Parietal lobe (tissue), 1 donor: Measurements from ENCODE around the gene BCDIN3D. TPM values are rescaled to one million over a fixed set of nuclear protein-coding genes. Genes with fewer than 3 reads are reported as not detected.

Source experiments
- total RNA-seq: library from RNA; depleted of rRNA; stranded (reverse); fragments of >200 nt; gene quantifications from one replicate; pipeline ENCODE4 v1.2.3, GENCODE V29; 2014

BCDIN3D gene
- 7.2 TPM for total RNA-seq

GRCh38 chr12:49842519-49843352 is at the start of gene BCDIN3D:
BCDIN3D (minus strand) TSS chr12:49843106; CDS start chr12:49843087, 19 bp downstream.

GRCh38 chr12:49828133-49829091 is 14.5 kb downstream of the BCDIN3D start, which contains the start of gene NCKAP5L:
NCKAP5L (minus strand) TSS chr12:49828413; CDS start chr12:49804044, 24,369 bp downstream.

Other genes with a start within 250 kb of the BCDIN3D start
- not detected for gene FAM186B, start 237.5 kb downstream of the BCDIN3D start, total RNA-seq
- 36.6 TPM for gene PRPF40B, start 219.5 kb downstream of the BCDIN3D start, total RNA-seq
- gene FMNL3, start 135.7 kb downstream of the BCDIN3D start, total RNA-seq, result 18.8 TPM
- gene TMBIM6, start 101.5 kb downstream of the BCDIN3D start, total RNA-seq, result 244 TPM
- gene NCKAP5L, start 14.7 kb downstream of the BCDIN3D start, total RNA-seq, result 25.0 TPM
- 37.2 TPM for gene FAIM2, start 60.8 kb upstream of the BCDIN3D start, total RNA-seq
- not detected for gene AQP2, start 107.6 kb upstream of the BCDIN3D start, total RNA-seq
- 0.63 TPM for gene AQP5, start 118.8 kb upstream of the BCDIN3D start, total RNA-seq
- 0.31 TPM for gene AQP6, start 129.8 kb upstream of the BCDIN3D start, total RNA-seq
- 28.5 TPM for gene RACGAP1, start 182.4 kb upstream of the BCDIN3D start, total RNA-seq
- gene ASIC1, start 214.5 kb upstream of the BCDIN3D start, total RNA-seq, result 37.6 TPM
- gene SMARCD1, start 242.2 kb upstream of the BCDIN3D start, total RNA-seq, result 105 TPM